Measurements from ENCODE around the gene SH3RF1.

SH3RF1 gene

DNA sequence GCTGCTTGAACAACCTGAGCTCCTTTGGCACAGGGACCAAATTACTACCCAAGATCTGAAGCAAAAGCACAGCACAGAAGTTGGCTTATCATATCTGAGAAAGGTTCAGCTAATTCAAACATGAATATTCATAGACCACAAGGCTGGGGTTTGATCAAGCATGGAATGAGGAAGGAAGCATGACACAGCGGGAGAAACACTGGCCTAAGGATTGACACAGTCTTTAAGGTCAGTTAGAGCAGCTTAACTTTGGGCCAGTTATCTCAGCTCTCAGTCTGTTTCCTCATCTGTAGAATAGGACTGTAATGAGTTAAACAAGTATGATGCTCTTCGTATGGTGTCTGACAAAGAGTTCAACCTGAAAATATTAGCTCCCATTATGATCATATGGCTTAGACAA lies 172.2 kb downstream of the SH3RF1 start:
- no peak for DNase-seq

DNA sequence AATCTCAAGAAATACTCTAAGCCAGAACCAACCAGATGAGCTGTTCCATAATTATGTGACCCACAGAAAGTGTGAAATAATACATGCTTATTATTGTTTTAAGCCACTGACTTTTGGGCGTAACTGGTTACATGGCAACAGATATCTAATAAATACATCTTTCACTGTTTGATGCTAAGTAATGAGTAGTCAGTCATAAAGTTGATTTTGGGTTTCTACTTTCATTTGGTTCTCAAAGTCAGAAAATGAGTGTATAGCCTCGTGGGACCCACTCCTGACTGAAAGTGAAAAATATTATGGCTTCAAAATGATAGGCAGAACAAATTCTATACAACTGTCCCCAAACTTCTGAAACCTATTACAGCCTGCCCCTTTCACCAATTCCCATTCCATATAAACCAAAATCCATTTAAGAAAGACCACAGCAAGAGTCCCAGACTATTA lies 172.7 kb downstream of the SH3RF1 start:
- no peak for DNase-seq

DNA sequence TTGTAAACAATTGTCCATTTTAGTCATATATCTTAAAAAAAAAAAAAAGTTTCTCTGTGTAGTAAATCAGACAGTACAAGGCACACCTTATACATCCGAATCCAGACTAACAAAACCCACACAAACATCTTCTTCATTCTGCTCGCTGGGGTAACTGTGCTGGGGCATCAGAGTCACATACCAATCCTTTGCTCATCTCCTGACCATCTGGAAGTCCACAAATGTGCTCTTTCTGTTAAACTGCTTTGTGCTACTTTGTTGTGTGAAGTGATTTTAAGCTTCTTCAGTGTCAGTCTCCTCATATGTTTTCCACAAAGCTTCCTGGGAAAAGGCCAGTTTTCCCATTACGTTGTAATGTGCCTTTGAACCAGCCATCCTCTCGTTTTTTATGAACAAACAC lies 174.5 kb downstream of the SH3RF1 start:
- DNase-seq: no peak

DNA sequence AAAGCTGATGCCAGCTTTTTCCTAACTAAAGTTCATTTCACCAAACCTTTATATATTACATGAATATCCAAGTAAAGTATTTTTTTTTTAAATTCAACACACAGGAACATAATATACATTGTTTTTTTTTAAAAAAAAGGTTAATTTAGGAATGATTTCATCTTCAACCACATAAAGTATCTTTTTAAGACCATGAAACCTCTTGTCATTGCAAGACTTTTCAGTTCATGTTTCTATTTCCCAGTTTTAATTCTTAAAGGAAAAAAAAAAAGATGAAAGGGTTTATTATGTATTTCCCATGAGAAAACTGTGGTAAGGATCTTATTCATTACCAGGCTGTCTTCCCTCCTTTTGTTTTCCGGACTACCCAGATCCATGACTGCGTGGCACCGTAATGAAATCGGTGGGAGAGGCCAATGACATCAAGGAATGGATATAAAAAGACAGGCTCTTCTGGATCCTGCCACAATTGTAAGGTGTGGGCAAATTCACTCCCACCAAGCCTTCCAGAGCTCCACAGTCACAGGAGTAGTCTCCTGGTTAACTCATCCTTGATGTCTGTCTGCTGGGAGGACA lies 176.0 kb downstream of the SH3RF1 start:
- DNase-seq: no peak

DNA sequence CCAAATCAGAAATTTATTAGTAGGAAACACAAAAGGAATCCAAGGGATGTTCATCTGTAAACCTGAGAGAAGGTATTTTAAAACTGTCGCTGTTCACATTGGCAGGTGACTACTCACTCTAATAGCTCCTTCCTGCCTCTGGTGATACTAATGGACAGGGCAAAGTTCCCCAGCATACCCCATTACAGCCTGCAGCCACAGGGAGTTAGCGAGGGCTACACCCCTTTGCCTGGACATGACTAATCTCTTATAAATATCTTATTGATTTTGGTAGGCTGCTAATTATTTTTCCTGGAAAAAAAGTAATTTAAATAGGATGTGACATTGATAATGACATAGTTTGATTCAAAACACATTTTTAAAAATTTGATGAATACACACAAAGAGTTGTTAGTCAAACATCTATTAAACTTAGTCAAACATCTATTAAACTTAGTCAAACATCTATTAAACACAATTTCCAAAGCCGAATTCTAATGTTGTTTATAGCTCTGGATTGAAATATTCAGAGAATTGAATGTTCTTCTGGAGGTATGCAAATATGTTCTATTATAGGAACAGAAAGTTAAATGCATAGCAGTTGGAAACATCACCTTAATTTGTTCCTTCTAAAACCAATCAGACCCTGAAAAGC lies 177.8 kb downstream of the SH3RF1 start:
- DNase-seq: no peak

DNA sequence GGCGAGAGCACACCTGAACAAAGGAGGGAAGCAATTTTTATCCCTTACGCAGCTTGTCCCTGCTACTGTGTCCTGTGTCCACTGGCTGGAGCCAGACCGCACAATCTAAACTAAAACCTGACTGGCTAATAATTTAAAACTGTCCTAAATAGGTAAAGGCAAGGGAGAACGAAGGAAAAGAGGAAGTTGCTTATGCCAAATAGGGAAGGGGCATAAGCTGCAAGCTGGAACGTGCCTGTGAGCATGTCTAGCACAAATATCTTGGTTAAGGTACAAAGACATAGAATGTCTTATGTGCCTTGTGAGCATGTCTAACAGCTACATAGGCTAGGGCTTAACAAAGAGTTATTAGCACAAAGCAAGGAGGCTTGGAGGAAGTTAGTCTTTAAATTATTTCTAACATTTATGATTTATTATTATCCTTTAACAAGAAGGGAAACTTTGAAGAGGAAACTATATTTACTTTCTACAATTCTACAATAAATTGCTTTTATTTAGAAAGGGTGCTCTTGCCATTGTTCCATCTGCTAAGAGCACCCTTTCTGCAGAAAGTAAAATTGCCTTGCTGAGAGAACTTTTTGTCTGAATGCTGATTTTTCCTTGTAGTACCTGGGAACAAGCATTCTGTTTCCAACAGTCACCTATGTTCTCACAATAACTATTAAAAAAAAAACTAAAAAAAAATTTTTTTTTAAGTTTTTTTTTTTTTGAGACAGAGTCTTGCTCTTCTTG lies 180.1 kb downstream of the SH3RF1 start:
- DNase-seq: no peak

DNA sequence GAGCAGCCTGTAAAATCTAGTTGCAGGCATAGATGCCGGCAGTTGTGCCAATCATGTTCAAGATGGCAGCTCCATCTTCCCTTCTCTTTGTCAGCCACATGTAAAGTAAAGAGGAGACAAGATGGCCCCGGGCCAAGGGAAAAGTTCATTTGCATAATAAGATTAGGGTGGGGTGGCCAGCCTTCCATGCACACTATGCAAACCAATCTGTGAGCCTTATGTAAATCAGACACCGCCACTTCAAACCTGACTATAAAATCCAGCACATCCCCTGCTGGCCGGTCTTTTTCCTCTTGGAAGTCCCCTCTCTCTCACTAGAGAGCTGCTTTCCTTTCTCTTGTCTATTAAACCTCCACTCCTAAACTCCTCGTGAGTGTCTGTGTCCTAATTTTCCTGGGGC lies 181.8 kb downstream of the SH3RF1 start:
- DNase-seq: no peak

DNA sequence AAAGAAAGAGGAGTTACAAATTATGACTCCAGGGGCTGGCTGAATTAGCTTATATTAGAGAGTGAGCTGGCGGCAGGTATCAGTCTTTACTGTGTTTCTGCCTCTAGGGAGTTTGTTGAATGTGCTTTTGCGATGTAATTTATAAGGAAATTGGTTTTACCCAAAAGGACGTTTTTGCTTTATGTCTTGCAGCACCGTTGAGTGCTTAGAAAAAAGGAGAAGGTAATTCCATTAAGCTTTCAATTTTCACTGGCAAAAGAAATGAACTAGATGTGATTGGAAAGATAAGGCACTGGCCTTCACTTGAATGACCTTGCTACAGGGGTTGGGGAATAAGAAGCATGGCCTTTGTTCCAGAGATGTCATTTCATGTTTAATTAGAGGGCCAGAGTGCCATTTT lies 185.8 kb downstream of the SH3RF1 start:
- DNase-seq: no peak

DNA sequence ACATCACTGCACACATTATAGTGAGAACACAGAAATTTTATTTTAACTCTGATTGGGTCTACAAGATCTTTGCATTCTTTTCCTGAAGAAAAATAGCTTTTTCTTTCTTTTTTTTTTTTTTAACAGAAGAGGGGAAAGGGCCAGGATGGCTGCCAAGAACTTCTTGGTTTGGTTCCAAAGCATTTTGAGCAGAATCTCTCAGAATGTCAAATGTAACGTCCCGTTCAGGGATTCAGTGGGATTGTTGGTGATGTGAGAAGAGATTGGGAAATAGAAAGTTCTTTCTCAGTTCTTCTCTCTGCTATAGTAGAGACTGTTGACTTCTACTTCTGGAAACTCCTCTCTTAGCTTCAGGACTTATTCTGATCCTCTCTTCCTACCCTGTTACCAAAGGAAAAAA lies 189.8 kb downstream of the SH3RF1 start:
- peak; percentile 85 for DNase-seq

DNA sequence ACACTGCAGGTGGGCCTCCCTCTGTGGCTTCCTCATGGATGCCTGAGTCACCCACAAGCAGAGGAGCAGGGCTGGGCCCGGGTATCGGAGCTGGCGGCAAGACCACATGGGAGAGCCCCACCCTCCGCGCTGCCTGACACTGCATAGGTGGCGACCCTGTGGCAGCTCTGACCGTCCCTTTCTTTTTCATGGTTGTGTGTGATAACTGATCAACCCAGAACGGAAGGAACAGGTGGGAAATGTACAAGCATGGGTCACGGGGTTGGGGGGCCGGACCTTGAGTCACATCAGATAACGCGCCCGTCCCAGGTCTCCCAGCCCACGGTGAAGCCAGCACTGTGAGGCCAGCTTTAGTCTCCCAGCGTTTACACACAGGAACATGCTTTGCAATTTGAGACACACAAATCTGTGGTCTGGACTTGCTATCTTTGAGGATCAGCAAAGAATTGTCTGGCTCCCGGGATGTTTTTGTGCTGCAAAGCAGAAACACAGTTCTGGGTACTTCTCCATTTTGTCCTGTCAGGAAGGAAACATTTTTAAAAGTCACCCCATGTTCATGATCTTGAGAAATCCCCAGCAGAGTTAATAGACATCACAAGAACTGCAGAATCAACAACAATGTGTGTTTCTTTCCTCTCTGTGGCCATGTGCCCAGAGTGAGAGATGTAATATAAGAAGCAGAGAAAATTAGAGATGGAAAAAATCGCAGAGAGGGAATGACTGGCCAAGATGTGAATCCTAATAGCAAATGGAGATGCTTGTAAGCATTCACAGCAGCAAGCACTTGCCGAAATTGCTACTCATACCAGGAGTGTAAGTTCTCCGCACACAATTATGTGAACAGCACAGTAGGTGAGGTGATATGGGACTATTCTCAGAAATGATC lies 190.6 kb downstream of the SH3RF1 start:
- peak; percentile 70 for DNase-seq

DNA sequence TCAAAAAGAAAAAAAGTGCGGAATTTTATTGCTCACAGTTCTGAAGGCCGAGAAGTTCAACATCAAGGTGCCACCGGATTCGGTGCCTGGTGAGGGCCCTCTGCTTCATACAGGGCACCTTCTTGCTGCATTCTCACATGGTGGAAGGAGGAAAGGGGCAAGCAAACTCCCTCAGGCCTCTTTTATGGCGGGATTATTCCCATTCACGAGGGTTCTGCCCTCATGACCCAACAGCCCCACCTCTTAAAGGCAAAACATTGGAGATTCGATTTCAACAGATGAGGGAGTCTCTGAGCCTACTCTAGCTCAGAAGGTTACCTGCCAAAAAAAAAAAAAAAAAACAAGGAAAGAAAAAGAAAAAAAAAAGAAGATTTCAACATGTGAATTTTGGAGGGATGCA lies 196.6 kb downstream of the SH3RF1 start:
- no peak for DNase-seq

DNA sequence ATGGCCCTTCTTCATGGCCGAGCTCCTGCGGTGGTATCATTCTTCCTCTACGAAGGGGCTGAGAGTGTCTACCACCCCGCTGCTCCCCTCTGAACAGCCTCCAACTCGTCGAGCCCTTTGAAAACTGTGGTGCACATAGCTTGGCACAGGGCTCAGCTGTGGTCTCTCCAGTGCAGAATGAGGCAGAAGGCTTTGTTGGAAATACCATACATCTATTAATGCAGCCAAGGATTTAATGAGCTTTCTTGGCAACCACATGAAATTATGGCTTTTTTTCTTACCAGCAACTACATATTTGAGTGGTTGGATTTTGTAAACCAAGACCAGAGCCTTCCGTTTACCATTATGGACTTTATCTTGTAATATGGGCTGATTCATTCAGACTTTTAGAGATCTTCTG lies 199.0 kb downstream of the SH3RF1 start:
- DNase-seq: peak; percentile 51

DNA sequence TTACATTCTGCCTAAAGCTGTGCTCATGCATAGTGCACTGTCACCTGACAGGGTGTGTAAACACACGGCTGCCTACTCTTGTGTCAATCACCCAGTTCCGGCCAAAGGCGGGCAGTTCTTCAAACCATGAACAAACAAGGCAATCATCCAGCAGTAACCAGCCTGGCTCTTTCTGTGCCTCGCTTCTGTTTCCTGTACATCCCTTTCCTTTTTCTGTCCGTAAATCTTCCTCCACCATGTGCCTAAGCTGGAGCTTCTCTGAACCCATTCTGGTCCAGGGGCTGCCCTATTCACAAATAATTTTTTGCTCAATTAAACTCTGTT lies 199.9 kb downstream of the SH3RF1 start:
- no peak for DNase-seq

DNA sequence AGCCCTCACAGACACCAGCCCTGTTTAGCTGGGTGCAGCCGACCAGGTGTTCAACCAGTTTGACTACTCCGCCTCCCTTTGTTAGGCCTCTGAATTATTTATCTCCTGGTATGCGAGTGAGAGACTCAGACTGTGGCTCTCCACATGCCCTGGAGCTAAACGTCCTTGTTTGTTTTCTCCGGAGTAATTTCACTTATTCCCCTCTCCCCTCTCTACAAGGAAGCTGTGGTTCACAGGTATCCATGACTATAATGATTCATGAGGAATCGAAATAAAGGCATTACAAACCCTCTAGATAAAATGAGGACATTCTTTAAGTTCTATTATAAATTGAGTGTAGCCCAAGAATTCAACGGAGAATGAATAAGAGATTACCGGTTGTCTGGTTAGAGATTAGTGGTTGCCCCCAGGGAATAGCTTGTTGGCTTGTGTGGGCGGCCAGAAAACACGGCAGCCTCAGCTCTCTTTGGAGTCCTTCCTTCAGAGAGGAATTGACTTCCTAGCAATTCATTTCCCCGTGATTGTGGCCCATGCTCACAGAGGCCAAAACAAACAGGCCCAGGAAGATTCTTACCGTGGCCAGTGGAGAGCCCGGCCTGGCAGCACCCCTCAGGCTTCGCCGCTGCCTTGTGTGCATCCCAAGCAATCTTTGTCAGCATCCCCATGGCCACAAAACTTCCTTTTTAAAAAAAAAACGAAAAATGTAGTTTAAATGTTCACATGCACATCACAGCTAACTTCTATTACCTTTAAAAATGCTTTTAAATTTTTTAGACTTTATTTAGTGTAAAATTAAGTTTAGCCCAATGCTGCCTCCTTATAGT lies 200.5 kb downstream of the SH3RF1 start:
- peak; percentile 98 for DNase-seq

DNA sequence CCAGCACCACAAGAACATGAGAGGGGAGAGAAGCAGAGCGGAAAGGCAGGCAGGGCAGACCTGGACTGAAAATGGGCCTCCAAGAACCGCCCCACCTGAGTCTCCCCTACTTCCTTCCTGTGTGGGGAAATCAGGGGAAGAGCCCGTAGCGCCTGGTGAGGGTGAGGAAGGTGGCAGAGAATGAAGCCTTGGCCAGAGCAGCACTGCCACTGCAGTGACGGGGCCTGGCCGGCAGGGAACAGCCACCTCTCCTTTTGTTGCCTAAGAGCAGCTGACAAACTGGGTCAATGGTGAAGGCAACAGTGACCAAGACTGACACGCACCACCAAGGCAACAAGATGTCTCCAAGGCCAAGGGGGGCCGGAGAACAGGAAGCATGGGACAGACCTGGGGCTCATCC lies 202.3 kb downstream of the SH3RF1 start:
- DNase-seq: no peak

DNA sequence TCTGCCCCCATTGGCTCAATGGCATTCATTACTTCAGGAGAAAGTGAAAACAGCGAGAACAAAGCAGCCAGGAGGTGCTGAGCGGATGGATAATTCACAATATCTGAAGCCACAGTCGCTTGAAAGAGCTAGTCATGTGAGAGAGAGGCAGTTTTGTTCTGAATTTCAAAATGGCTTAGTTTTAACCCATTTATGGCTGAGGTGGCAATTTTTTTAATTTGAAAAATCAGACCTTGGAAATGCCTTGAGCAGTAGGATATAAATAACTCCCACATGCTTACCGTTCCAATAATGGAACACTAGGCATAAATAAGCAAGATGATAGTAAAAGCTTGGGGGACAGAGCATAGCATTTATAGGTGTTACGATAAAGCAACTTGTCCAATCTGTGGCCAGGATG lies 203.8 kb downstream of the SH3RF1 start:
- DNase-seq: no peak

DNA sequence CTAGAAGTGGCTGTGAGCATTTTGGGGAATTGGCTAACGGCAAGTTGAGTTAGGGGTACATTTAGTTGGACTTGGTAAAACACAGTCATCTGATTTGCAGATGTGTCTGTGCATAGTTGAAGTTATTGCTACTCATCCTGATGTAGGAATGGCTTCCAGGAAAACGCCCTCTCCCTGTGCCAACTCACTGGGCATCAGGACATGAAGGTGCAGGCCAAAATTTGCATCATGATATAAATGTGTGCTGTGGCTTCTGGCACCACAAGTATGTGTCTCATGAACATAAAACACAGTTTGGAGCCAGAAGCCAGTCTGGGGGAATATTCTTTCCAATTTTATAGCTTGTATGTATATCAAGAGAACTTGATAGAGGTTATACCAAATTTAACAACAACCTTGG lies 206.5 kb downstream of the SH3RF1 start:
- DNase-seq: no peak

DNA sequence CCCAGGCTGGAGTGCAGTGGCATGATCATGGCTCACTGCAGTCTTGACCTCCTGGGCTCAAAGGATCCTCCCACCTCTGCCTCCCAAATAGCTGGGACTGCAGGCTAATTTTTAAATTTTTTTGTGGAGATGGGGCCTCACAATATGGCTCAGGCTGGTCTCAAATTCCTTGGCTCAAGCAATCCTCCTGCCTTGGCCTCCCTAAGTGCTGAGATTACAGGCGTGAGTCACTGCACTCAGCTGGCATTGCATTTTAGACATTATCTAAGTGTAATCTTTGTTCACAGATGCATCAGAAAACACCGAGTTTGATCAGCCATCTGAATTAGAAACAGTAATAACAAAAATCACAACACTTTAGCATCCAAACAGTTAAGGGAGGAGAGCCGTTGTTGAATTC lies 207.3 kb downstream of the SH3RF1 start:
- no peak for DNase-seq

DNA sequence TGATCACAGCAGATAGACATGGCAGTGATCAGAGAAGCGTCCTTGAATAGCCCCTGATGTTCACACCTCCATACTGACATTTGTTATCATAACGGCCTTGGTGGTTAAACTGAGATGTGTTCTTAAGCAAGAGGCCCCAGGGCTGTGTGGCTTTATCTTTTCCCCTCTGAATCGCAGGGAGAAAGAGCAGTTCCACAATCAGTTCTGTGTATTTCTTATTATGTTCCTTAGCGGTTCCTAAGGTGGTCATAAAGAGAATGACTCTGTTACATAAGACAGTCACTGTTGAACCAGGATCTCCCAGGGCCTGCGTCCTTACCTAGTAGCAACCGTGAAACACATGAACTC lies 207.9 kb downstream of the SH3RF1 start:
- DNase-seq: no peak

DNA sequence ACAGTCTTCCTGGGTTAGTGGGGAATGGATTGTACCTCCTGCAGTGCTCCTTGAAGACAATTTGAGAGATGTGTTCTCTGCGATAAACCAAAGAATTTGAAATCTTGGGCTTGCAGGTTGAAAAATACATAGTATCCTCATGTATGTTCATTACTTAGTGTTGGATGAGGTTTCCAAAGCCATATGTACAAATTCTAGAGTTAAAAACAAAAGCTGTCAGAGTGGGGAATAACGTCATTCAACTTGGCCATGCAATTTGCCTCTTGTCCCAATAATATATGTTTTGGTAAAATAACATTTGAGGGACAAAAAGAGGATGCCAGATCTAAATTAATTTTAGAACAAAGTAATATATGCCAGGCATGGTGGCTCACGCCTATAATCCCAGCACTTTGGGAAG lies 209.4 kb downstream of the SH3RF1 start:
- no peak for DNase-seq

DNA sequence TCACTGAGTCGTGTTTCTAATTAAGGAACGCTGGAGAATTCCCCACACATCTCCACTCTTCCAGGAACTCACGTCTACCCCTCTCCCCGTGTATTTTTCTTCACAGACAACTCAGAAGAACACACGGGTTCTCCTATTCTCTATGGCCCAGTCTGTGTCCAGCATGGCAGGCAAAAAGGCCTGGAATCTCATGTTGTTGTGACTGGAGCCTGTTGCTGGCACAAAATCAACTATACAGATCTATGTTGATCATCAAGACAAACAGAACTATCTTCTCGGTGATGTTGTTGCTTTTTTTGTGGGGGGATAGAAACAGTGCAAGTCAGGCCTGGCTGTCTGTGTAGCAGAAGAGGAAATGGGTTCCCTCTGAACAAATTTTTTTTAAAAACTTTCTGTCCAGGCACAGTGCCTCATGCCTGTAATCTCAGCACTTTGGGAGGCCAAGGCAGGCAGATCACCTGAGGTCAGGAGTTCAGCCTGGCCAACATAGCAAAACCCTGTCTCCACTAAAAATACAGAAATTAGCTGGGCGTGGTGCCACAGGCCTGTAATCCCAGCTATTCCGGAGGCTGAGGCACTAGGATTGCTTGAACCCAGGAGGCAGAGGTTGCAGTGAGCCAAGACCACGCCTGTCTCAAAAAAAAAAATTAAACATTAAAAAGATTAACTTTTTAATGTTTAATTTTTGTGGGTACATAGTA lies 210.2 kb downstream of the SH3RF1 start:
- DNase-seq: no peak

Measured in fibroblast of upper back skin (primary cell).